Measurements from ENCODE around the gene LRP2.

Gene LRP2

DNA sequence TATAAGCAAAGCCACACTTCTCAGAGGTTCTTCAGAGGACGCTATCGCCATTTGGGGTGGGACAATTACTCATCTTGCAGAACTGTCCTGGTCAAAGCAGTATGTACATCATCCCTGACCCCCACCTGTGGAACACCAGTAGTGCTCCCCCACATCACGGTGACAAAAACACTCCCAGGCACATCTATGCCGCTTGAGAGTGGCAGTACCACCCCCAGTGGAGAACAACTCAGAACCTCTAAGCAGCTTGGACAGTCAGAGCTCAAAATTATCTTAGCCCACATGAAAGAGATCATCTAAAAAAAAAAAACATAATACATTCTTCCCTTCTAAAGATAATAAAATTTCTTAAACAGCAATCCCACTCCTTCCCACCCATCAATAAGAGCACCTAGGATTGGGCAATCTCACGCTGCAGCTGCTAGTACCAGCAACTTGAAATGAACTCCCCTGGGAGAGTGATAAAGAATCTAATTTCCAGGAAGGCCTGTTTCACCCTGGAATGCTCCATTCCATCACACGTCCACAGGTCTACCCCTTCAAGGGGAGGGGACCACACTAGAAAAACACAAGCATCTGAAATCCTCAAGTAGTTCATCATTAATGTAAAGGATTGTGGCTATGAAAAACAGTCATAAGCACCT, 31.7 kb downstream of the LRP2 start:
- H3K36me3 ChIP-seq (ENCODE audit: control insufficient read depth in 2 of 2, insufficient read depth in 1 of 2, low read length in 2 of 2): no peaks in the 10 kb centered on the region
- ChIA-PET CTCF (interaction anchor here (0.5 kb wide), 1 partner anchor 57 kb away, joined by 5 read pairs; no protein-coding TSS in a partner anchor), POLR2A (no interaction called here)
- H3K9me3 ChIP-seq (ENCODE audit: control insufficient read depth, insufficient read depth, low read depth, low read length): no peaks in the 10 kb centered on the region
- no peak overlapping the region for H3K4me3 ChIP-seq (ENCODE audit: low read depth, low read length)
- peak; percentile 50; the same call in 1 of the 2 replicates for TF ChIP-seq SCRT2 (tag by site-specific recombination; IDR thresholded peaks at IDR 0.05)
- TF ChIP-seq ZNF184 (tag by site-specific recombination; IDR thresholded peaks at IDR 0.05): no peak
- no peak for TF ChIP-seq ZNF394 (tag by site-specific recombination; IDR thresholded peaks at IDR 0.05; ENCODE audit: borderline replicate concordance)
- TF ChIP-seq, protein P1, sequence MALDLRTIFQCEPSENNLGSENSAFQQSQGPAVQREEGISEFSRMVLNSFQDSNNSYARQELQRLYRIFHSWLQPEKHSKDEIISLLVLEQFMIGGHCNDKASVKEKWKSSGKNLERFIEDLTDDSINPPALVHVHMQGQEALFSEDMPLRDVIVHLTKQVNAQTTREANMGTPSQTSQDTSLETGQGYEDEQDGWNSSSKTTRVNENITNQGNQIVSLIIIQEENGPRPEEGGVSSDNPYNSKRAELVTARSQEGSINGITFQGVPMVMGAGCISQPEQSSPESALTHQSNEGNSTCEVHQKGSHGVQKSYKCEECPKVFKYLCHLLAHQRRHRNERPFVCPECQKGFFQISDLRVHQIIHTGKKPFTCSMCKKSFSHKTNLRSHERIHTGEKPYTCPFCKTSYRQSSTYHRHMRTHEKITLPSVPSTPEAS (tag by site-specific recombination; IDR thresholded peaks at IDR 0.05): no peak
- TF ChIP-seq ZNF654 (tag by site-specific recombination; IDR thresholded peaks at IDR 0.05; ENCODE audit: low read depth): no peak
- TF ChIP-seq ZNF354C (tag by site-specific recombination; IDR thresholded peaks at IDR 0.05; ENCODE audit: borderline replicate concordance, low read depth): no peak
- no peak for TF ChIP-seq ZNF623 (tag by site-specific recombination; IDR thresholded peaks at IDR 0.05)
- no peak for TF ChIP-seq ZNF747 (tag by site-specific recombination; IDR thresholded peaks at IDR 0.05)
- no peak for TF ChIP-seq ZNF133 (tag by site-specific recombination; IDR thresholded peaks at IDR 0.05)
- peak; percentile 61 for TF ChIP-seq GLIS1 (tag by site-specific recombination; IDR thresholded peaks at IDR 0.05)
- TF ChIP-seq, protein P2, sequence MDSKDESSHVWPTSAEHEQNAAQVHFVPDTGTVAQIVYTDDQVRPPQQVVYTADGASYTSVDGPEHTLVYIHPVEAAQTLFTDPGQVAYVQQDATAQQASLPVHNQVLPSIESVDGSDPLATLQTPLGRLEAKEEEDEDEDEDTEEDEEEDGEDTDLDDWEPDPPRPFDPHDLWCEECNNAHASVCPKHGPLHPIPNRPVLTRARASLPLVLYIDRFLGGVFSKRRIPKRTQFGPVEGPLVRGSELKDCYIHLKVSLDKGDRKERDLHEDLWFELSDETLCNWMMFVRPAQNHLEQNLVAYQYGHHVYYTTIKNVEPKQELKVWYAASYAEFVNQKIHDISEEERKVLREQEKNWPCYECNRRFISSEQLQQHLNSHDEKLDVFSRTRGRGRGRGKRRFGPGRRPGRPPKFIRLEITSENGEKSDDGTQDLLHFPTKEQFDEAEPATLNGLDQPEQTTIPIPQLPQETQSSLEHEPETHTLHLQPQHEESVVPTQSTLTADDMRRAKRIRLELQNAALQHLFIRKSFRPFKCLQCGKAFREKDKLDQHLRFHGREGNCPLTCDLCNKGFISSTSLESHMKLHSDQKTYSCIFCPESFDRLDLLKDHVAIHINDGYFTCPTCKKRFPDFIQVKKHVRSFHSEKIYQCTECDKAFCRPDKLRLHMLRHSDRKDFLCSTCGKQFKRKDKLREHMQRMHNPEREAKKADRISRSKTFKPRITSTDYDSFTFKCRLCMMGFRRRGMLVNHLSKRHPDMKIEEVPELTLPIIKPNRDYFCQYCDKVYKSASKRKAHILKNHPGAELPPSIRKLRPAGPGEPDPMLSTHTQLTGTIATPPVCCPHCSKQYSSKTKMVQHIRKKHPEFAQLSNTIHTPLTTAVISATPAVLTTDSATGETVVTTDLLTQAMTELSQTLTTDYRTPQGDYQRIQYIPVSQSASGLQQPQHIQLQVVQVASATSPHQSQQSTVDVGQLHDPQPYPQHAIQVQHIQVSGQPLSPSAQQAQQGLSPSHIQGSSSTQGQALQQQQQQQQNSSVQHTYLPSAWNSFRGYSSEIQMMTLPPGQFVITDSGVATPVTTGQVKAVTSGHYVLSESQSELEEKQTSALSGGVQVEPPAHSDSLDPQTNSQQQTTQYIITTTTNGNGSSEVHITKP (tag by site-specific recombination; IDR thresholded peaks at IDR 0.05): peak; percentile 33; the same call in 1 of the 2 replicates
- H3K27ac ChIP-seq (ENCODE audit: extremely low read depth, low read depth, low read length): no peak overlapping the region
- peaks cover 5% of the 10 kb centered on the region for H3K4me1 ChIP-seq (ENCODE audit: control insufficient read depth, insufficient read depth, low read length)

DNA sequence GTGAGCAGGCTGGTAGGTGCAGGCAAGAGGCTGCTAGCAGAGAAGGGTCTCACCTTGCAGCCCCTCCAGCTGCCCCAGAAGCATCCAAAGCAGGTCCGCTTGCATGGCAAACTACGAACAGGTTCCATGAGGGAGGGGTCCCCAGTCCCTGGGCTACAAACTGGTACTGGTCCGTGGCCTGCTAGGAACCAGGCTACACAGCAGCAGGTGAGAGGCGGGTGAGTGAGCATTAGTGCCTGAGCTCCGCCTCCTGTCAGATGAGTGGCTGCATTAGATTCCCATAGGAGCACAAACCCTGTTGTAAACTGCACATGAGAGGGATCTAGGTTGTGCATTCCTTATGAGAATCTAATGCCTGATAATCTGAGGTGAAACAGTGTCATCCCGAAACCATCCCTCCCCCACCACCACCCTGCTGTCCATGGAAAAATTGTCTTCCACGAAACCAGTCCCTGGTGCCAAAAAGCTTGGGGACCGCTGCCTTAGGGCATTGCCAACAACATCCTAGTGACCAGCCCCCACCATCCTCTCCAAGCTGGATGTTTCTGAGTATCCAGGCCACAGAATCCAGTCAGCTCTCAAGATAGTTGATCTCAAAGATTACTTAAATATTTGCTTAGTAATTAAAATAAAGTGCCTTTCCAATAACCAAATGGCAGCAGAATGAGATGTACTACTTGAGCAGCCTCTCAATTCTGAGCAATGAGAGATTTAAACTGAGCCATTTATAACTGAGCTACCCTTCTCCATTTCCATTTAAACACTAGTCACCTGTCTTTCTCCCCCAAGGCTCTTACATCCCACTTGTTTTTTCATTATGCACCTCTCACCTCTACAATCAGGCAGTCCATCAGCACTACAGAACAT, 32.4 kb downstream of the LRP2 start:
- Histone ChIP-seq H3K4me1 (ENCODE audit: control insufficient read depth, insufficient read depth, low read length) (peaks cover 7% of the 10 kb centered on the region), H3K27ac (ENCODE audit: extremely low read depth, low read depth, low read length) (no peak overlapping the region), H3K4me3 (ENCODE audit: low read depth, low read length) (no peak overlapping the region), H3K9me3 (ENCODE audit: control insufficient read depth, insufficient read depth, low read depth, low read length) (no peaks in the 10 kb centered on the region), H3K36me3 (ENCODE audit: control insufficient read depth in 2 of 2, insufficient read depth in 1 of 2, low read length in 2 of 2) (no peaks in the 10 kb centered on the region)
- POLR2A ChIA-PET: no interaction called here
- CTCF ChIA-PET: interaction anchor here (0.5 kb wide), 1 partner anchor 56 kb away, joined by 5 read pairs; no protein-coding TSS in a partner anchor
- TF ChIP-seq ZNF341 (tag by site-specific recombination; IDR thresholded peaks at IDR 0.05; ENCODE audit: low read depth) (no peak), ZNF571 (tag by site-specific recombination; IDR thresholded peaks at IDR 0.05) (no peak), ZNF274 (IDR thresholded peaks at IDR 0.05; ENCODE audit: low read length) (no peak), ZNF274 (tag by site-specific recombination; IDR thresholded peaks at IDR 0.05; ENCODE audit: borderline replicate concordance) (no peak), ZNF112 (tag by site-specific recombination; IDR thresholded peaks at IDR 0.05) (no peak), ZNF530 (tag by site-specific recombination; IDR thresholded peaks at IDR 0.05; ENCODE audit: low read depth) (no peak), ZNF701 (tag by site-specific recombination; IDR thresholded peaks at IDR 0.05) (no peak), ZNF624 (tag by site-specific recombination; IDR thresholded peaks at IDR 0.05) (no peak), ZNF157 (tag by site-specific recombination; IDR thresholded peaks at IDR 0.05) (no peak), KLF7 (tag by site-specific recombination; IDR thresholded peaks at IDR 0.05; ENCODE audit: borderline replicate concordance) (no peak), ZNF747 (tag by site-specific recombination; IDR thresholded peaks at IDR 0.05) (no peak), SP3 (tag by site-specific recombination; IDR thresholded peaks at IDR 0.05) (no peak), ZNF768 (tag by site-specific recombination; IDR thresholded peaks at IDR 0.05) (no peak)
- TF ChIP-seq, protein P3, sequence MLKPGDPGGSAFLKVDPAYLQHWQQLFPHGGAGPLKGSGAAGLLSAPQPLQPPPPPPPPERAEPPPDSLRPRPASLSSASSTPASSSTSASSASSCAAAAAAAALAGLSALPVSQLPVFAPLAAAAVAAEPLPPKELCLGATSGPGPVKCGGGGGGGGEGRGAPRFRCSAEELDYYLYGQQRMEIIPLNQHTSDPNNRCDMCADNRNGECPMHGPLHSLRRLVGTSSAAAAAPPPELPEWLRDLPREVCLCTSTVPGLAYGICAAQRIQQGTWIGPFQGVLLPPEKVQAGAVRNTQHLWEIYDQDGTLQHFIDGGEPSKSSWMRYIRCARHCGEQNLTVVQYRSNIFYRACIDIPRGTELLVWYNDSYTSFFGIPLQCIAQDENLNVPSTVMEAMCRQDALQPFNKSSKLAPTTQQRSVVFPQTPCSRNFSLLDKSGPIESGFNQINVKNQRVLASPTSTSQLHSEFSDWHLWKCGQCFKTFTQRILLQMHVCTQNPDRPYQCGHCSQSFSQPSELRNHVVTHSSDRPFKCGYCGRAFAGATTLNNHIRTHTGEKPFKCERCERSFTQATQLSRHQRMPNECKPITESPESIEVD (tag by site-specific recombination; IDR thresholded peaks at IDR 0.05): no peak
- TF ChIP-seq, protein P4, sequence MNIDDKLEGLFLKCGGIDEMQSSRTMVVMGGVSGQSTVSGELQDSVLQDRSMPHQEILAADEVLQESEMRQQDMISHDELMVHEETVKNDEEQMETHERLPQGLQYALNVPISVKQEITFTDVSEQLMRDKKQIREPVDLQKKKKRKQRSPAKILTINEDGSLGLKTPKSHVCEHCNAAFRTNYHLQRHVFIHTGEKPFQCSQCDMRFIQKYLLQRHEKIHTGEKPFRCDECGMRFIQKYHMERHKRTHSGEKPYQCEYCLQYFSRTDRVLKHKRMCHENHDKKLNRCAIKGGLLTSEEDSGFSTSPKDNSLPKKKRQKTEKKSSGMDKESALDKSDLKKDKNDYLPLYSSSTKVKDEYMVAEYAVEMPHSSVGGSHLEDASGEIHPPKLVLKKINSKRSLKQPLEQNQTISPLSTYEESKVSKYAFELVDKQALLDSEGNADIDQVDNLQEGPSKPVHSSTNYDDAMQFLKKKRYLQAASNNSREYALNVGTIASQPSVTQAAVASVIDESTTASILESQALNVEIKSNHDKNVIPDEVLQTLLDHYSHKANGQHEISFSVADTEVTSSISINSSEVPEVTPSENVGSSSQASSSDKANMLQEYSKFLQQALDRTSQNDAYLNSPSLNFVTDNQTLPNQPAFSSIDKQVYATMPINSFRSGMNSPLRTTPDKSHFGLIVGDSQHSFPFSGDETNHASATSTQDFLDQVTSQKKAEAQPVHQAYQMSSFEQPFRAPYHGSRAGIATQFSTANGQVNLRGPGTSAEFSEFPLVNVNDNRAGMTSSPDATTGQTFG (tag by site-specific recombination; IDR thresholded peaks at IDR 0.05; ENCODE audit: borderline replicate concordance): no peak

All from HEK293 (cell line).